Measurements from ENCODE around the gene HNRNPA2B1. TPM values are rescaled to one million over a fixed set of nuclear protein-coding genes. Genes with fewer than 3 reads are reported as not detected.

The HNRNPA2B1 gene
- total RNA-seq, 2 experiments from 2014 or later = 950 to 995 TPM

DNA sequence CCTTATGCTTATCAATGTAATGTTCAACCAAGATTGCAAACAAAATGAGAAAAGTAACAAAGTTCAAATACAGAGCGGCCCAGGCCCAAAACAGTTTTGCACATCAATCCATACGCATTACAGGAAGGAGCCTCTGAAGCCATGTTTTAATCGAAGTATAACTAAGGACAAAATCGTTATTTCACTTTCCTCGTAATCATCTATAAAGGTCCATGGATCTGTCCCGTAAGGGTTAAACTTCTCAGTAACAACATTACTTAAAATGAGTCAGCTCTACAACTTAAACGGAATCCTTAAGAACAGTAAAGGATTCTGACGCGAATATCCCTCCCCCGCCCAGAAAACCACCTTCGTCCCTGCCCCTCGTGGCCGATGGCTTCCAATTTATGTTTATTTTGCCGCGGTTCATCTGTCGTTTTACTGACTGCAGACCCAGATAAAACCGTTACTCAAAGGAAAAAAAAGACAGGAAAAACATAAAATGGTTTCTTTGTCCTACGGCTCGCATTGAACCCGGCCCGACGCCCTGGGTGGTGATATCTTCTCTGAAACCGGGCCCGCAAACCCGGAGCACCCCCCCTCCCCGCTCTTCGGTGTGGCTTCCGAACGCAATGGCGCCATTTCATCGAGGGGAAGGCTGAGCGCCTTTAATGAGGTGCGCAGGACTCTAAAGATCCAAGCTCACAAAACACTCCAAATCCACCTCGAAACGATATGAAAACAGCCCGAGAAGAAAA is 1.1 kb downstream of the HNRNPA2B1 start:
- ChIA-PET POLR2A (interaction anchor here (0.6 to 4.4 kb wide), 10 partner anchors 8 to 94 kb away, joined by 3 to 44 read pairs (median 4); partner anchors contain the start of gene NFE2L3), CTCF (interaction anchor here (1.0 to 2.1 kb wide), 3 partner anchors 11 to 85 kb away, joined by 3 to 7 read pairs (median 5); partner anchors contain the start of gene NFE2L3)

- CTCF ChIA-PET = interaction anchor here (1.7 to 2.1 kb wide), 2 partner anchors 10 to 47 kb away, joined by 5 to 7 read pairs; partner anchors contain the start of gene NFE2L3
- POLR2A ChIA-PET = interaction anchor here (0.6 to 4.4 kb wide), 5 partner anchors 9 to 69 kb away, joined by 3 to 39 read pairs (median 3); no protein-coding TSS in a partner anchor
These were observed 1.8 kb downstream of the HNRNPA2B1 start for GRCh38 chr7:26198781-26199169.

DNA sequence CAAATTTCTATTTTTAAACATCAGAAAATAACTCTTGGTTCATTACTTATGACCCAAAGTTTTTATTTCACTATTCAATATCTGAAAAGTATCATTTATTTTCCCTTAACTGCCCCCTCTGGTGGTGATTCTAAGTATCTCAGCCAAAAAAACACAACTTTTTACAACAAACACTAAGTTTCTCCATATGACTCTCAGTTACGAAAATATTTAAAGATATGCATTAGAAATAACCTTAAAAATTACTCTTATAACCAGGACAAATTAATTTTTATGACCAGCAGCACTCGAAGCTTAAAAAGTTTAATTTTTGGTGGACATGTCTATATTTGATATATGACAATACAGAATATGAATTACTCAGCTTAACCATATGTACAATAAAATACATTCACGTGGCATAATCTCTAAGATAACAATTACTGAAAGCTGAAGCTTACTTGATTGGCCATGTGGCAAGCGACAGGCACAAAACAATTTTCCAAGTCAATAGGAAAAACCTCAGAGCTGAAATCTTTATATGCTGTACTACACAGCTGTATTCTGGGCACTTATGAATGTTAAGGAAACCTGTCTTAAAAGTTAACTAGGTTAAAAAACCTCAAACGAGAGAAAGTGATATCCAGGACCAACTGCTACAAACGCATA is 2.3 kb downstream of the HNRNPA2B1 start:
- POLR2A ChIA-PET = interaction anchor here (1.1 to 4.4 kb wide), 6 partner anchors 9 to 95 kb away, joined by 3 to 39 read pairs (median 4); no protein-coding TSS in a partner anchor
- CTCF ChIA-PET = interaction anchor here (1.7 to 2.1 kb wide), 2 partner anchors 9 to 46 kb away, joined by 5 to 7 read pairs; partner anchors contain the start of gene NFE2L3

DNA sequence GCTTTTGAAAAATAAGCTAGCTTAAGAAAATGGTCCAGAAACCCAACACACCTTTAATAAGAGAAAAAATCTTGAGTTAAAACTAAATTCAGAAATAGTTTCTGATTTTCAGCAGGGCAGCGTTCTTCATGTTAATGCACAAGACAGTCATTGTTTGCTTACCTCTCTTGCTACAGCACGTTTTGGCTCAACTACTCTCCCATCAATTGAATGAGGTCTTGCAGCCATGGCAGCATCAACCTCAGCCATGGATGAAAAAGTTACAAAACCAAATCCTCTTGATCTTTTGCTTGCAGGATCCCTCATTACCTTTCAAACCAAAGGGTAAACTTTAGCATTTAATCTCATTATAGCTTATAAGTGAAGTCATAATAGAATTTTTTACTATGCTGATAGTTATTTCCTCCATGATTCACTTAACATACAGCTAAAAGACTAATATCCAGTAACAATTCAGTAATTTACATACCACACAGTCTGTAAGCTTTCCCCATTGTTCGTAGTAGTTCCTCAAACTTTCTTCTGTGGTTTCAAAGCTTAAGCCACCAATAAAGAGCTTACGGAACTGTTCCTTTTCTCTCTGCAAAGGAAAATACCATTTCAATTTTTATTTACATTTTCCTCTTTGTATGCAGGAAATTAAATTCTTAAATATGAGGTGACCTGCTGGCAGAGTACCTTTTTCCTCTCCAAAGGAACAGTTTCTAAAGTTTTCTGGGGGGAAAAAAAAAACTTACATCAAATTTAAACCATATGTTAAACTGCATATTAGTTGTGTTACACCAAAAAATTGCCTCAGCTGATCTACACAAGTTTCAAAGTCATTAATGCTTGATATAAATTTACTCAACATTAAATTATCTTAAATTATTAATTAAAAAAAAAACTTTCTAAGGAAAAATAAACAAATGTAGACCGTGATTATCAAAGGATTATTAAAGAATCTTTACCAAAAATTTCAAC is 3.1 kb downstream of the HNRNPA2B1 start:
- CTCF ChIA-PET = interaction anchor here (2.1 kb wide), 1 partner anchor 45 kb away, joined by 5 read pairs; the partner anchor contains the start of gene NFE2L3

DNA sequence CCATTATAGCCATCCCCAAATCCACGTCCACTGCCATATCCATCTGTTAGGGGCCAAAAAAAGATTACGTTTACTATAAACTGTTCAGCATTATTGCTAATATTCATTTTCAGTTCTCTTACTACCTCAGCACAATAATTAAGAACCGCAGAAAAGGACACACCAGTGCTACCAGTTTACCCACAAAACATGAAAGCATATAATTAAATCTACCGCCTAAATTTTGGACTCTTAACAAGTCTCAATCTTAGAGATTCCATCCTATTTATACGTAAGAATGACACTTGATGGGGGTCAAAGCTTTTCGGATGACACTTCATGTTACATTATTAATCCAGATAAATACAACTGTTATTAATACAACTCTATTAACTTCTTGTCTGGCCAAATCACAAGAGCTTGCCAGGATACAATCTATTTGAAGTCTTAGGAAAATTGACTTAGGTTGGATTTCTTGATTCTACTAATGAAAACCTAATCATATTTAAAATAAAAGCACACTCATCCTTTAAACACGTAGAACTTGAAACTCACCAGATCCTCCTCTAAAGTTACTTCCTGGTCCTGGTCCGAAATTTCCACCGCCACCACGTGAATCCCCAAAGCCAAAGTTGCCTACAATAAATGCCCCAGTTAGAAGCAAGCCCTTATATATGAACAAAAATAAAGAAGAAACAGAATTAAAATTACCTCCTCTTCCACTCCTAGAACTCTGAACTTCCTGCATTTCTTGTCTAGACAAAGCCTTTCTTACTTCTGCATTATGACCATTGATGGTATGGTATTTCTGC is 4.5 kb downstream of the HNRNPA2B1 start:
- ChIA-PET POLR2A (interaction anchor here (0.6 to 4.4 kb wide), 5 partner anchors 8 to 35 kb away, joined by 3 to 39 read pairs (median 4); no protein-coding TSS in a partner anchor), CTCF (no interaction called here)

More for the DNA sequence above, 3.1 kb downstream of the HNRNPA2B1 start:
- POLR2A ChIA-PET = interaction anchor here (1.0 to 4.4 kb wide), 8 partner anchors 8 to 107 kb away, joined by 3 to 39 read pairs (median 4); partner anchors contain the start of gene NFE2L3

DNA sequence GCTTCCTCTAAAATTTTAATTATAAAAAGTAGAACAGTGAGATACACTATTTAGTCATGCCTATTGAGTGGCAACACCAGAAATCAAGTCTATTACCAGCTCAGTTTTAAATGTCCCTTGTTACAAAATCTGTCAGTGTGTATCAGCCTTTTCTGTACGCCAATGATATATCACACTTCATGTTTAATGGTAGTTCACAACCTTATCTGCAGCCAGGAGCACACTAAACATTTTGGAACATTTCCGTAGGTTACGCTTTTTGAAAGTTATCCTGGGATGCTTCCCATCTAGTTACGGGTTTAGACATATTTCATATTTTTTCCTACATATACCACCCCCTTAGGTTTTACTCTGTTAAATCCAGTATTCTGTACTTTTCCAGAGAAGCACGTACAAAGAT is 5.4 kb downstream of the HNRNPA2B1 start:
- POLR2A ChIA-PET = interaction anchor here (0.6 to 3.4 kb wide), 14 partner anchors 10 to 978 kb away, joined by 3 to 41 read pairs (median 4); partner anchors contain the start of gene NFE2L3

DNA sequence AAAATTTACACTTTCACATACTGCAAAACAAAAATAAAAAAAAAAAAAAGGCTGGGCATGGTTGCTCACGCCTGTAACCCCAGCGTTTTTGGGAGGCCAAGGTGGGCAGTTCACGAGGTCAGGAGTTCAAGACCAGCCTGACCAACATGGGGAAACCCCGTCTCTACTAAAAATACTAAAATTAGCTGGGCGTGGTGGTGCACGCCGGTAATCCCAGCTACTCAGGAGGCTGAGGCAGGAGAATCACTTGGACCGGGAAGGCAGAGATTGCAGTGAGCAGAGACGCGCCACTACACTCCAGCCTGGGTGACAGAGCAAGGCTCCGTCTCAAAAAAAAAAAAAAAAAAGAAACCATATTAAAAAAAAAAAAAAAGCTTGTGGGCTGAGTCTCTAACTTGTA is 5.8 kb downstream of the HNRNPA2B1 start:
- ChIA-PET CTCF (interaction anchor here (0.7 to 1.5 kb wide), 4 partner anchors 39 to 108 kb away, joined by 3 to 4 read pairs (median 4); no protein-coding TSS in a partner anchor), POLR2A (interaction anchor here (0.6 to 3.4 kb wide), 15 partner anchors 9 to 979 kb away, joined by 3 to 41 read pairs (median 4); partner anchors contain the start of gene NFE2L3)

More for the DNA sequence above, 5.4 kb downstream of the HNRNPA2B1 start:
- CTCF ChIA-PET = interaction anchor here (0.7 to 1.5 kb wide), 3 partner anchors 39 to 109 kb away, joined by 3 to 4 read pairs (median 4); no protein-coding TSS in a partner anchor

DNA sequence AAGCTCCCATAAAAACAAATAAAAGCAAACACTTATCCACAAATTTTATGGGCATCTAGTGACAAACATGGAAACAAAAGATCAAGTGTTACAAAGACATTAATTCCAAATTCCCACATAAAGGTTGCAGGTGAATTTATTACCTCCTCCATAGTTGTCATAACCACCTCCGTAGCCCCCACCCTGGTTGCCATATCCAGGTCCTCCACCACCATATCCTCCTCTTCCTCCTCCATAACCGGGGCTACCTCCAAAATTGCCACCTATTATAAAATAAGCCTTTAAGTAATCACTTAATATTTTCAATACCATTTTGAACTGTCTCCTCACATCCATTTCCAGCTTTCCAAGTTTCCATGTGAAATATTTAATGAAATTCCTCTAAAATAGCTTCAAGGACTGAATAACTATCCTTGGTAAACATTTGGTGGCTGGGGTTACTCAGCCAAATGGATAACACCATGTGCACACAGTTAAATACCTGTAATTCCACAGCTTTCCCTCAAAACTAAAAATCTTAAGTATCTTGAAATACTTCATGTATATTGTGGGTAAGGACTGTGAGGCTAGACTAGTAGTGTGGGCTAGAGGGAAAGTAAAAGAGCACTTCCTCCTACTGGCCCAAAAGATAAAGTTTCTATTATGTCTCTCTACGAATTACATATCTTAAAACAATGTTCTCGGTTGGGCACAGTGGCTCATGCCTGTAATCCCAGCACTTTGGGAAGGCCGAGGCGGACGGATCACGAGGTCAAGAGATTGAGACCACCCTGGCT is 6.9 kb downstream of the HNRNPA2B1 start:
- ChIA-PET POLR2A (interaction anchor here (0.6 to 3.4 kb wide), 11 partner anchors 8 to 171 kb away, joined by 3 to 41 read pairs (median 5); partner anchors contain the start of gene NFE2L3), CTCF (interaction anchor here (0.7 to 2.3 kb wide), 8 partner anchors 14 to 172 kb away, joined by 3 to 6 read pairs (median 4); no protein-coding TSS in a partner anchor)

DNA sequence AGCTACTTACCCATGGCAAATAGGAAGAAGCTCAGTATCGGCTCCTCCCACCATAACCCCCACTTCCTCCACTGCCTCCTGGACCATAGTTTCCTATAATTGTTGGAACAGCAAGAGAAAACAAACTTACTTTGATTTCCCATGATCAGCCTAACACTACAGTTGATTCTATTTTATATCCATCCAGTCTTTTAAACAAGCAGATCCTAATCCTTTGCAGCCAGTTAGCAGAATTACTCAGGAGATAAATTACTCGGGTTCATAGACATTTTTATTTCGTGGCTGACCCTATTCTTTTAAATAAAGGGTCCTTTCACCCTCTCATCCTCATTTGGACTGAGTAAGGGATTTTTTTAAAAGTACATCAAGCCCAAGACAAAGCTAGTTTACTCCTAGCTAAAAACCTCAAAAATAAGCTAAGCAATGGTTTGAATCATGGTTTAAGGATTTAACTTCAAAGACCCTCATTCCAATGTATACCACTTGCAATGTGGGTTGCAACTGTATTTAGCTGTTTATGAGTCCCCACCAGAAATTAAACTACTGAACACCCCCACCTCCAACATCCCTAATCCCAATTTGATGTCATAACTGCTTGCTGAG is 8.0 kb downstream of the HNRNPA2B1 start:
- CTCF ChIA-PET = interaction anchor here (0.5 to 2.3 kb wide), 6 partner anchors 9 to 185 kb away, joined by 3 to 7 read pairs (median 4); partner anchors contain the start of gene CBX3
- POLR2A ChIA-PET = interaction anchor here (1.2 to 3.4 kb wide), 7 partner anchors 9 to 100 kb away, joined by 3 to 44 read pairs (median 9); partner anchors contain the start of genes CBX3, HNRNPA2B1 and NFE2L3

GRCh38 chr7:26191974-26192479 is 8.5 kb downstream of the HNRNPA2B1 start:
- ChIA-PET POLR2A (interaction anchor here (0.9 to 3.4 kb wide), 7 partner anchors 9 to 40 kb away, joined by 3 to 44 read pairs (median 9); partner anchors contain the start of genes CBX3, HNRNPA2B1 and NFE2L3), CTCF (interaction anchor here (0.5 to 2.3 kb wide), 4 partner anchors 9 to 184 kb away, joined by 3 to 7 read pairs (median 5); partner anchors contain the start of gene CBX3)

- POLR2A ChIA-PET = interaction anchor here (0.6 to 2.6 kb wide), 6 partner anchors 9 to 174 kb away, joined by 3 to 44 read pairs (median 6); partner anchors contain the start of genes CBX3, HNRNPA2B1 and NFE2L3
- CTCF ChIA-PET = interaction anchor here (0.6 to 1.1 kb wide), 2 partner anchors 10 to 399 kb away, joined by 3 read pairs; partner anchors contain the start of gene CBX3
These were observed 9.1 kb downstream of the HNRNPA2B1 start for GRCh38 chr7:26191233-26191973.

DNA sequence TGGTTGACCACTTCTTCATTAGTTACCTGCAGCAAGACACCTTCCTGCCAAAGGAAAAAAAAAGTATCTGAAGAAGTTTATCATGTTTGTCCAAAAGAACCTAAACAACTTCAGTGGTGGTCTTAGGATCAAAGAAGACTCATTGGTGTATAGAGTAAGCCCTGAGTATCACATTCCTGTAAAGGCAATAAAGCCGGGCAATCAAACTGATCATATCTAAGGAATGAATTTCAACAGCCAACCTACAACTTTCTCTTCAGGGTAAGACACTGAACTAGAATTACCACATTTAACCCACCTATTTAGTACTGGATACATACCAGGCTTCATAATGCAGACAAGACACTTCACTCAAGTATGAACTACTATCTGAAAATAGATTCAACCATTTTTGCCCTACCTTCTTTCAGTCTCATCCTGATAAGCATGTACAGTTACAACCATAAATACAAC is 10.1 kb downstream of the HNRNPA2B1 start:
- ChIA-PET CTCF (interaction anchor here (1.4 kb wide), 1 partner anchor 35 kb away, joined by 3 read pairs; no protein-coding TSS in a partner anchor), POLR2A (interaction anchor here (2.0 to 2.6 kb wide), 2 partner anchors 11 to 38 kb away, joined by 12 to 44 read pairs; partner anchors contain the start of genes CBX3, HNRNPA2B1 and NFE2L3)

DNA sequence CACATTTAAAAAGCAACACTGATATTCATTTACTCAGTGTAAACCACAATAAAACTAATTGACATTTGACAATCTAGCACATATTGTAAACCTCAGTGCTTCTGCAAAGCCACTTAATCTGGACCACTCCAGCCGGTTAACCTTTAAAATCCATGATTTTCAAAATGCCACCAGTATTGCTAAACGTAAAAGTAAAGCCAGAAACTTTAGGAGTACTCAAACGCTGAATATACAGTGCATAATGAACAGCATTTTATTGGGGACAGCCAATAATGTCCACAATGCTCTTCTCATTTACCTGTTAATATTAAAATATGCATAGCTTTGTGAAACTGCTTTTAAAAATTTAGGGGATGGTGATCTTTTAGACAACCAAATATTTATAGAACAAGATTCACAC is 10.8 kb downstream of the HNRNPA2B1 start:
- POLR2A ChIA-PET = interaction anchor here (2.0 to 3.1 kb wide), 2 partner anchors 9 to 37 kb away, joined by 12 to 39 read pairs; partner anchors contain the start of genes HNRNPA2B1 and NFE2L3
- CTCF ChIA-PET = interaction anchor here (1.4 to 1.8 kb wide), 2 partner anchors 9 to 34 kb away, joined by 3 to 7 read pairs; no protein-coding TSS in a partner anchor

DNA sequence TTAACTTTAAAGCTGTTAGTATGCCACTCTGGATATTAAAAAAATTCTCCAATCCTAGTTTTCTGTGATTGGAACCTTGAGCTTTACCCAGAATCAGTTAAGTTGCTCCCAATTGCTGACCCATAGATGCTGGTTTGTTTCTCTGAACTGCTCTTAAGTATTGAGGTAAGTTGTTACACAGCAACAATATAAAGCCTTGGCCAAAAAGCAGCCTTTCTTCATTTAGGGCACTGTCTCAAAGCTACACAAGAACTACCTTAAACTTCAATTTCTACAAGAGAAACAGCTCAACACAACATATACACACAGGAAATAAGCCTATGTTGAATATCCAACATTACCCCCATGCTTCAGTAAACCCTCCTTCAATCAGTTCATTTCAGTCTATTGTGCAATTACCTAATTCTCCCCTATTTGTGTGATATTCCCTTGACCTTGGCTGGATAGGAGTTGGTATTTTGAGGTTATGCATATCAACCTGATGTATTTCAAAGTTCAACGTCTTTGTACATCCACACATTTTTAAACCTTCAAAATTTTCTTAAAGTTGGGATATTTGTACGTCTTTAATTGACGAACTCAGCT is 11.5 kb downstream of the HNRNPA2B1 start:
- ChIA-PET CTCF (interaction anchor here (1.3 to 1.8 kb wide), 4 partner anchors 10 to 98 kb away, joined by 3 to 8 read pairs (median 6); partner anchors contain the start of gene CBX3), POLR2A (interaction anchor here (1.1 to 3.1 kb wide), 4 partner anchors 9 to 37 kb away, joined by 3 to 39 read pairs (median 12); partner anchors contain the start of genes CBX3, HNRNPA2B1 and NFE2L3)

All from activated CD8-positive, alpha-beta memory T cell treated with anti-CD3 and anti-CD28 coated beads for 36 hours (primary cell).